MCF 10A (cell line): ENCODE measurements around the gene GSC2. TPM values are rescaled to one million over a fixed set of nuclear protein-coding genes. Genes with fewer than 3 reads are reported as not detected.

Experiments used
- BruUV-seq: library from RNA; stranded (reverse); fragments of 400-500 nt; replicated peaks from 2 replicates; lab custom pipeline; 2021; lab: Mats Ljungman, UMichigan
- CTCF ChIA-PET: fragments of 300-600 bp; sonication (Branson Sonifier 250); formaldehyde crosslinking; extraction: SDS; loops from one replicate; lab custom pipeline; 2021; ENCODE audit warnings: antibody characterized with exemption, inconsistent platforms; lab: Yijun Ruan, JAX
- POLR2A ChIA-PET: fragments of 300-600, 350-650 bp; sonication (Branson Sonifier 250); formaldehyde crosslinking; extraction: SDS; loops from one replicate; lab custom pipeline; 2020; ENCODE audit warnings: antibody characterized with exemption, inconsistent platforms; lab: Yijun Ruan, JAX
- DNase-seq: peaks from one replicate; pipeline ENCODE4 v3.0.0-alpha.2; 2018; ENCODE audit not compliant: unreplicated experiment
- H3K27ac Mint-ChIP-seq: one replicate; pipeline ENCODE4 v1.8.0; 2022; ENCODE audit warnings: mild to moderate bottlenecking, low read depth, mixed read lengths; ENCODE audit not compliant: unreplicated experiment
- H3K27me3 Mint-ChIP-seq: one replicate; pipeline ENCODE4 v1.8.0; 2022; ENCODE audit warnings: mixed read lengths; ENCODE audit not compliant: insufficient read depth, unreplicated experiment
- H3K36me3 Mint-ChIP-seq: one replicate; pipeline ENCODE4 v1.8.0; 2022; ENCODE audit warnings: mild to moderate bottlenecking, moderate library complexity, mixed read lengths; ENCODE audit not compliant: insufficient read depth, unreplicated experiment
- H3K4me1 Mint-ChIP-seq: one replicate; pipeline ENCODE4 v1.8.0; 2022; ENCODE audit warnings: mixed read lengths; ENCODE audit not compliant: insufficient read depth, unreplicated experiment
- H3K4me3 Mint-ChIP-seq: one replicate; pipeline ENCODE4 v1.8.0; 2022; ENCODE audit warnings: mild to moderate bottlenecking, moderate library complexity, mixed read lengths; ENCODE audit not compliant: unreplicated experiment
- H3K9me3 Mint-ChIP-seq: one replicate; pipeline ENCODE4 v1.8.0; 2022; ENCODE audit warnings: mixed read lengths; ENCODE audit not compliant: unreplicated experiment
- intact Hi-C: fragments of 100-400 bp; cut with micrococcal nuclease; formaldehyde crosslinking; loops from 2 replicates; pipeline ENCODE4 v1.14.1; 2022
- total RNA-seq: library from RNA; stranded (reverse); gene quantifications from 2 replicates; pipeline ENCODE4 v1.2.3, GENCODE V29; 2022
- TF ChIP-seq, protein P1 (sequence below): fragments of 200-600 bp; IDR thresholded peaks from one replicate; pipeline ENCODE4 v1.8.0; 2022; ENCODE audit warnings: antibody characterized with exemption, mild to moderate bottlenecking; ENCODE audit not compliant: unreplicated experiment

The GSC2 gene
- total RNA-seq, 1 experiment from 2014 or later = not detected

DNA sequence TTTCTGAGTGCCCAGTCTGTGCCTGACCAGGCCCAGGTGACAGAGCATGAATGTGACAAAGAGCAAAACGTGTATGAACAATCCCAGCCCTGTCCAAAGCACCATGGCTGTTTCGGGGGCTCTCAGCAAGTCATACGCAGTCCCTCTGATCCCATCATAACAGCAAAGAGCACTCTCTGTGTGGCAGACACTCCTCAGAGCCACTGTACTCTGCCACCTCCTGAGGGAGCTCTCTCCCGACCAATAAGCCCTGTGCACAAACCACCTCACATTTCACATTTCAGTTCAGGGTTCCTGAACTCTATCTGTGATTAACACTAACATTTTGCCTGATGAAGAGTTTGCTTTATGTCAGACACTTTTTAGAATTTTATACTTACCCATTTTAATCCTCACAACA, 34.5 kb downstream of the GSC2 start:
- TF ChIP-seq, protein P1, sequence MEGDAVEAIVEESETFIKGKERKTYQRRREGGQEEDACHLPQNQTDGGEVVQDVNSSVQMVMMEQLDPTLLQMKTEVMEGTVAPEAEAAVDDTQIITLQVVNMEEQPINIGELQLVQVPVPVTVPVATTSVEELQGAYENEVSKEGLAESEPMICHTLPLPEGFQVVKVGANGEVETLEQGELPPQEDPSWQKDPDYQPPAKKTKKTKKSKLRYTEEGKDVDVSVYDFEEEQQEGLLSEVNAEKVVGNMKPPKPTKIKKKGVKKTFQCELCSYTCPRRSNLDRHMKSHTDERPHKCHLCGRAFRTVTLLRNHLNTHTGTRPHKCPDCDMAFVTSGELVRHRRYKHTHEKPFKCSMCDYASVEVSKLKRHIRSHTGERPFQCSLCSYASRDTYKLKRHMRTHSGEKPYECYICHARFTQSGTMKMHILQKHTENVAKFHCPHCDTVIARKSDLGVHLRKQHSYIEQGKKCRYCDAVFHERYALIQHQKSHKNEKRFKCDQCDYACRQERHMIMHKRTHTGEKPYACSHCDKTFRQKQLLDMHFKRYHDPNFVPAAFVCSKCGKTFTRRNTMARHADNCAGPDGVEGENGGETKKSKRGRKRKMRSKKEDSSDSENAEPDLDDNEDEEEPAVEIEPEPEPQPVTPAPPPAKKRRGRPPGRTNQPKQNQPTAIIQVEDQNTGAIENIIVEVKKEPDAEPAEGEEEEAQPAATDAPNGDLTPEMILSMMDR = no peak
- BruUV-seq = no TSS peak
- Mint-ChIP-seq H3K36me3 (peaks cover 26% of the 10 kb centered on the region), H3K4me3 (no peak overlapping the region), H3K27ac (no peak overlapping the region), H3K9me3 (no peaks in the 10 kb centered on the region), H3K27me3 (no peaks in the 10 kb centered on the region), H3K4me1 (peaks cover 11% of the 10 kb centered on the region)
- no peak for DNase-seq
- intact Hi-C loops = no loop called here
- POLR2A ChIA-PET = interaction anchor here (1.2 kb wide), 1 partner anchor 15 kb away, joined by 4 read pairs; no protein-coding TSS in a partner anchor
- CTCF ChIA-PET = interaction anchor here (0.6 to 1.1 kb wide), 4 partner anchors 9 to 26 kb away, joined by 3 to 4 read pairs (median 3); no protein-coding TSS in a partner anchor

DNA sequence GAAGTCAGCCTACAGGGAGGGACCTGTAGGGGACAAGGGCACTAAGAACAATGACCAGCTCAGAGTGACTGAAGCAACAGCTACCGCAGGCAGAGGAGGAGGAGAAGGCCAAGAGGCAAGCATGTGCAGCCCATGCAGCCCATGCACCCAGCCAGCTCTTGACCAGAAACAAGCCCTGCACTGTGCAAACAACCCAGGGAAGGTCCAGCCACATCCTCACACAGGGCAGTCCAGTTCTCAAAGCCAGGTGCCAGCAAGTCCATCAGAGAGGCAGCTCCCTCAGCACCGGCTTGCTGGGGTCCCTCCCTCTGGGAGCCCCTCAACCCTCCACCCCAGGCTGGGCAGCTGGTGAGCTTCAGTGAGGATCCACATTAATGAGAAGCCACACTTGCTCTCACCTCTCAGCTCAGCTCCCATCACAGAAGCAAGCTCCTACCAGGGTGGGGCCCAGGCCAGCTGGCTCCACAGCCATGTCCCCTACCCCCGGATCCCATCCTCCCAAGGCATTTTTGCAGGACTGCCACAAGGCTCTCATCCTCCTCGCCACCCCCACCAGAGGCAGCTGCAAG, 35.0 kb downstream of the GSC2 start:
- POLR2A ChIA-PET = interaction anchor here (0.9 to 1.2 kb wide), 2 partner anchors 15 to 25 kb away, joined by 3 to 4 read pairs; no protein-coding TSS in a partner anchor
- intact Hi-C loops = no loop called here

DNA sequence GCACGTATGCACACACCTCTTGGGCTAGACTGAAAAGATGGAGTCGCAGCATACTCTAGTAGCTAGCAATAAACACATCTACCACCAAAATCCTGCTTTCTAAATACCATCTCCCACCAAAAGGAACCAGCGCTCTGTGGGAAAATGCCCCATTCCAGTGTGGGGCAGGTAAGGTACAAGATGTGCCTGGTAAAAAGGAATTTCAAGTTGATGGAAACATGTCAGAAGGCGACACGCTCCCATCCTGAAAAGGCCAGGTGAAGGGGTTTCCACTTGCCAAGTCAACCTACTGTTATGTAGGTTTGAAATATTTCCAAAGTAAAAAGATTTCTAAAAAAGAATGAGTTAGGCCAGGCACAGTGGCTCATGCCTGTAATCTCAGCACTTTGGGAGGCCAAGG, 36.7 kb downstream of the GSC2 start:
- no TSS peak for BruUV-seq
- DNase-seq = no peak
- ChIA-PET CTCF (interaction anchor here (0.6 kb wide), 1 partner anchor 616 kb away, joined by 3 read pairs; no protein-coding TSS in a partner anchor), POLR2A (interaction anchor here (4.0 kb wide), 1 partner anchor 7 kb away, joined by 43 read pairs; the partner anchor contains the start of gene DGCR2)
- TF ChIP-seq, protein P1 = no peak
- Mint-ChIP-seq H3K9me3 (no peaks in the 10 kb centered on the region), H3K27me3 (no peaks in the 10 kb centered on the region), H3K4me3 (no peak overlapping the region), H3K36me3 (peaks cover 21% of the 10 kb centered on the region), H3K4me1 (peaks cover 22% of the 10 kb centered on the region), H3K27ac (no peak overlapping the region)
- intact Hi-C loops = no loop called here

More for the DNA sequence above, 35.0 kb downstream of the GSC2 start:
- H3K36me3 Mint-ChIP-seq = peaks cover 22% of the 10 kb centered on the region
- DNase-seq = no peak
- no peaks in the 10 kb centered on the region for H3K9me3 Mint-ChIP-seq
- TF ChIP-seq, protein P1 = no peak
- H3K27ac Mint-ChIP-seq = no peak overlapping the region
- no TSS peak for BruUV-seq
- H3K27me3 Mint-ChIP-seq = no peaks in the 10 kb centered on the region
- H3K4me3 Mint-ChIP-seq = no peak overlapping the region
- H3K4me1 Mint-ChIP-seq = peaks cover 9% of the 10 kb centered on the region
- CTCF ChIA-PET = interaction anchor here (0.6 to 1.2 kb wide), 5 partner anchors 8 to 161 kb away, joined by 3 to 5 read pairs (median 3); no protein-coding TSS in a partner anchor

DNA sequence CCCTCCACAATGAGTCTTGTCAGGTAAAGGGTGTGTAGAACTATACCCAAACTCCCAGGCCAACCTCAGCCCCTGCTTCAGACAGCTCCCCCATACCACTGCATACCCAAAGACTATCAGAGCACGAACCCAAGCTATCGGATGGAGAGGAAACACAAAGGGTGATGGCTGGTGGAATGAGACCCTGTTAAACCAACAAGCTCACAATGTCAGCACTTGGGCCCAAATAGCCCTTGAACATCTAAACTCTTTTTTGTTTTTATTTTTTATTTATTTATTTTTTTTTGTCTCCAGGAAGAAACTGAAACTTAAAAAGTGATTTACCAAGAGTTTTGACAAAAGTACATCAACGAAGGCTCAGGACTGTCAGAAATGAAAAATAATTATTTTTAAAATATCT, 38.5 kb downstream of the GSC2 start:
- Mint-ChIP-seq H3K9me3 (no peaks in the 10 kb centered on the region), H3K36me3 (peaks cover 14% of the 10 kb centered on the region), H3K27me3 (no peaks in the 10 kb centered on the region), H3K4me3 (no peak overlapping the region), H3K27ac (no peak overlapping the region), H3K4me1 (peaks cover 34% of the 10 kb centered on the region)
- no TSS peak for BruUV-seq
- TF ChIP-seq, protein P1 = no peak
- POLR2A ChIA-PET = interaction anchor here (0.6 to 4.0 kb wide), 5 partner anchors 9 to 134 kb away, joined by 3 to 43 read pairs (median 4); partner anchors contain the start of genes DGCR2 and ESS2
- no peak for DNase-seq
- CTCF ChIA-PET = interaction anchor here (0.6 to 1.8 kb wide), 4 partner anchors 8 to 63 kb away, joined by 4 to 9 read pairs (median 5); partner anchors contain the start of gene DGCR2
- intact Hi-C loops = no loop called here
